CD4-positive, alpha-beta T cell treated with Interleukin-17A for 1 hour (primary cell): Measurements from ENCODE around the gene DHRS2.
A peak's percentile ranks its signal among the peaks of the same experiment; 100 is the strongest.
"Not testable (repeated sequence)": the region's sequence is repeated elsewhere in the genome, so short reads cannot be mapped to it uniquely, and the experiment has no call there.

Experiments used
- DNase-seq: peaks from one replicate; pipeline ENCODE4 v3.0.0-alpha.2; 2020

The DHRS2 gene

GRCh38 chr14:23650506-23650905 lies 14.3 kb downstream of the DHRS2 start:
- no peak for DNase-seq

- no peak for DNase-seq
These were observed 16.9 kb downstream of the DHRS2 start for GRCh38 chr14:23653051-23653450.

GRCh38 chr14:23654231-23654630 lies 18.1 kb downstream of the DHRS2 start:
- DNase-seq = no peak

- no peak for DNase-seq
These were observed 21.9 kb downstream of the DHRS2 start for GRCh38 chr14:23657959-23658470.

- DNase-seq = peak; percentile 71
These were observed 24.4 kb downstream of the DHRS2 start for GRCh38 chr14:23660290-23661226.

GRCh38 chr14:23661542-23661941 lies 25.4 kb downstream of the DHRS2 start:
- DNase-seq = no peak

GRCh38 chr14:23663127-23663526 lies 27.0 kb downstream of the DHRS2 start:
- DNase-seq = peak; percentile 37

GRCh38 chr14:23663711-23664110 lies 27.5 kb downstream of the DHRS2 start:
- DNase-seq = no peak

- DNase-seq = no peak
These were observed 28.2 kb downstream of the DHRS2 start for GRCh38 chr14:23664207-23664885.

- no peak for DNase-seq
These were observed 29.3 kb downstream of the DHRS2 start for GRCh38 chr14:23665302-23666016.

GRCh38 chr14:23667134-23667533 lies 31.0 kb downstream of the DHRS2 start:
- DNase-seq = no peak

GRCh38 chr14:23669441-23669840 lies 33.3 kb downstream of the DHRS2 start:
- DNase-seq = no peak

GRCh38 chr14:23670481-23670880 lies 34.3 kb downstream of the DHRS2 start:
- no peak for DNase-seq

- DNase-seq = no peak
These were observed 36.0 kb downstream of the DHRS2 start for GRCh38 chr14:23672200-23672599.

- no peak for DNase-seq
These were observed 39.2 kb downstream of the DHRS2 start for GRCh38 chr14:23675337-23675736.

GRCh38 chr14:23675906-23676305 lies 39.7 kb downstream of the DHRS2 start:
- DNase-seq = no peak

GRCh38 chr14:23681337-23681736 lies 45.2 kb downstream of the DHRS2 start:
- no peak for DNase-seq

- not testable (repeated sequence) for DNase-seq
These were observed 53.7 kb downstream of the DHRS2 start for GRCh38 chr14:23689709-23690514.

- DNase-seq = no peak
These were observed 56.3 kb downstream of the DHRS2 start for GRCh38 chr14:23692416-23692815.

- no peak for DNase-seq
These were observed 57.1 kb downstream of the DHRS2 start for GRCh38 chr14:23693252-23693775.

GRCh38 chr14:23694085-23694948 lies 58.2 kb downstream of the DHRS2 start:
- no peak for DNase-seq
